HG02870 (cell line): ENCODE measurements around the gene PTTG1IP.

Source experiments
- ATAC-seq: cut with Tn5 transposase; IDR thresholded peaks from one replicate; pipeline ENCODE4 v1.9.1; 2021; ENCODE audit warnings: mild to moderate bottlenecking, moderate library complexity; ENCODE audit not compliant: unreplicated experiment

The PTTG1IP gene

GRCh38 chr21:44869781-44870747 lies 3.4 kb downstream of the PTTG1IP start:
- ATAC-seq = no peak

GRCh38 chr21:44868707-44869106 lies 4.8 kb downstream of the PTTG1IP start:
- ATAC-seq = no peak

DNA sequence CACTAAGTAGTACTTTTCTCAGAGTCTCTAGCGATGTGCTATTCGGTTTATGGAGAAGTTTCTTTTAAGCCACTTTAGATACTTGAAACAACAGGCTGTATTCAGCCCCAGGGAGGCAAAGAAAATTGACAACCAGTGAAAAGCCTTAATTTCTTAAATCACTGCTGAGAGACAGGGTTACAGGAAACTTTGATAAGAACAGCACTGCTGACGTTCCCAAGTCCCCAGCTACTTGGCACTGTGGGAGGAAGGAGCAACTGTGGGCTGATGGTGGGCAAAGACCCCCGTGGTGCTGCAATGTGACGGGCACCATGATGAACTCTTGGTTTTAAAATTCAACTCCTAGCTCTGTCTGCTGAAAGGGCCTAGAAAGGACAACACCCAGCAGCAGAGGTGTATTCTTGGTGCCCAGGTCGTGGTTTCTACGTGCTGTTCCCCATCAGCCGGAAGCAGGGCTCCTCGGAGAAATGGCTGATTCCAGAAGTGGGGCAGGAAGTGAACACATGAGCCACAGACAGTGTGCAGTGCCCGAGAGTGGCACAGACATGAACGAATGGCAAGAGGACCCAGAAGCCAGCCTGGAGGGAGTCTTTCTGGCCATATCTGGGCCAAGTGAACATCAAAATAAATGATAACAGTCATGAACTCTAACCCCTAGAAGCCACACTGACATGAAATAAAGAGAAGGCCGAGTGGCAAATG lies 5.3 kb downstream of the PTTG1IP start:
- ATAC-seq = no peak

DNA sequence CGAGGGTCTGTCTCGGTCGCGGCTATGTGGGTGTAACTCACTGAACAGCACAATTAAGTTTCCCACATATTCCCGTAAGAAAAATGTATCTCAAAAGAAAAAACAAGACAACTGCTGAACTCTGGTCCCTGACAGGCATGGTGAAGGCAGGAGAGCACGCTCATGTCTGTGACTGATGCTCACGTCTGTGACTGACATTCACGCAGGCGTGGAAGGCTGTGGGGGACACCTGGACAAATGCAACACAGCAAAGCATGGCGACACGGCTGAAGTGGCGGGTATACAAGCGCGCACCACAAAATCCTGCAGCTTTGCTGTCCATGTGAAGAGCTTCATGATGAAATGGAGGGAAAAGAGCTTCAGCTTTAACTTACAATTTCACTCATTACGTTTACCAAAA lies 6.0 kb downstream of the PTTG1IP start:
- no peak for ATAC-seq

GRCh38 chr21:44866780-44867179 lies 6.7 kb downstream of the PTTG1IP start:
- ATAC-seq = no peak

- ATAC-seq = no peak
Measured at GRCh38 chr21:44865561-44866280, 7.8 kb downstream of the PTTG1IP start.

GRCh38 chr21:44862869-44863685 lies 10.4 kb downstream of the PTTG1IP start:
- no peak for ATAC-seq

- ATAC-seq = no peak
Measured at GRCh38 chr21:44858791-44859190, 14.7 kb downstream of the PTTG1IP start.

- no peak for ATAC-seq
Measured at GRCh38 chr21:44858291-44858690, 15.2 kb downstream of the PTTG1IP start.

DNA sequence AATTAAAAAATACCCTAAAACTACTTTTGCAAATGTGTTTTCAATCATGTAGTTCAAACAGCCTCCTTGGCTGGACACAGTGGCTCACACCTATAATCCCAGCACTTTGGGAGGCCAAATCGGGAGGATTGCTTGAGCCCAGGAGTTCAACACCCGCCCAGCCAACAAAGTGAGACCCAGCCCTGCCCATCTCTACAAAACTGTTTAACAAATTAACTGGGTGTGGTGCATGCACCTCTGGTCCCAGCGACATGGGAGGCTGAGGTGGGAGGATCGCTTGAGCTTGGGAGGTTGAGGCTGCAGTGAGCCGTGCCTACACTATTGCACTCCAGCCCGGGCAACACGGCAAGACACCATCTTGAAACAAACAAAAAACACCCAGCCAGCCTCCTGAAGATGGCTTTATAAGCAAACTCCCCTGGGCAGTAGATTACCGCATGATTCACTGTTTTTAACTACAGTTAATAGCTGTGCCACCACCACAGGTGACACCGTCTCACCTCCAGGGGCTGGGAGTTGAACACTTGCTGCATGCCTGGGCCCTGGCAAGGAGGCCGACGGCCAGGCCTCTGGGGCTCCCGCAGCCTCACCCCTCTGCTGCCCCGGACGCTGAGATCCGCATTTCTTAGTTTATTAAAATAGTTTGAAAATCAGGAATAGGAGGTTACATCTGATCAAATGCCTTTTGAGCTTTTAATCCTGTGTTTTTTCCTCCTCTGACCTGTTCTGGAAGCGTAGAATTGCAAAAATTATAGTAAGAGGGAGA lies 16.2 kb downstream of the PTTG1IP start:
- ATAC-seq = no peak

- ATAC-seq = no peak
Measured at GRCh38 chr21:44856131-44856530, 17.4 kb downstream of the PTTG1IP start.

DNA sequence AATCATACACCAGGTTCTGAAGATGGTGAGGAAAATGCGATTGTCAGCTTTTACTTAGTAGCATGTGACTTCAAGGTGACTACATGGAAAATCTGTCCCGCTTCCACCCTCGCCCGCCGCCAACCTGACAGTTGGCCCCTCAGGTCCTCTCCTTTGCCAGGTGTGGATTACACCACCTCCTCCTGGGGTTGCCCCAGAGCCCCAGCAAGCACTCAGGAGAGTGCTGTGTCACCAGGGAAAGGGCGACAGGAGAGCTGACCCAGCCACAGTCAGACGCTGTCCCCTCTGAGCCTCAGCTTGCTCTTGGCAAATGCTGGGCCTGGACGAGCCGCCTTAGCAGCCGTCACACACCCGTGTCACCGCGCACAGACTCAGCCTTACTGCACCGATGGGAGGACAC lies 17.9 kb downstream of the PTTG1IP start:
- ATAC-seq = no peak

GRCh38 chr21:44854664-44855446 lies 18.6 kb downstream of the PTTG1IP start:
- no peak for ATAC-seq

- ATAC-seq = no peak
Measured at GRCh38 chr21:44854391-44854663, 19.2 kb downstream of the PTTG1IP start.

- ATAC-seq = no peak
Measured at GRCh38 chr21:44853601-44854390, 19.7 kb downstream of the PTTG1IP start.

GRCh38 chr21:44850905-44851657 lies 22.4 kb downstream of the PTTG1IP start:
- ATAC-seq = no peak

DNA sequence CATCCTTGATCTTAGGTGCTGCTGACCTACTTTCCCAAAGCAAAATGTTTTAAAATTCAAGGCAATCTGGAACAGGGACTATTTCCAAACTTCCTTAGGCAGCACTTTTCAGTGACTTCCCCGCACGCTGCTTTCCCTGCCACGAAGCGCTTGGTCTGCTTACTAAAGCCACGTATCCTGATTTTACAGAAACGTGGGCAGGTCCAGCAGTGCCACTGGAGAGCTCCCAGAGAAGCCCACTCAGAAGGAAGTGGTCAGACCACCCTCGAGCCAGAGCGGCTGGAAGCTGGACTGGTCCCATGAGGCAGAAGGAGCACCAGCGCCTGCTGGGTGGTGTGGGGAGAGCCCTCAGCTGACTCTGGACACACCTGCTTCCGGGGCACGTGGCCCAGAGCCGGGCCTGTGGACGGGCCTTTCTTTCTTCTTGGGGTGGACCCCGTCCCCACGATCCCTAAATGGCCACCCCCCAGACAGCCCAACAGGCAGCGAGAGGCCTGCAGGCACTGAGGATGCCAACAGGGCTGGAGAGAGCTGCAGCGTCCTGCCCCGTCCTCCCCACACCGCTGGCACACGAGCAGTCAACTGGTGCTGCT lies 23.2 kb downstream of the PTTG1IP start:
- ATAC-seq = no peak
